Hepatocyte (in vitro differentiated cells): Measurements from ENCODE around the gene PRSS16. TPM values are rescaled to one million over a fixed set of nuclear protein-coding genes. Genes with fewer than 3 reads are reported as not detected.

ENCODE experiments used
- DNase-seq: peaks from one replicate; pipeline ENCODE4 v3.0.0-alpha.2; 2016; ENCODE audit warnings: low spot score
- H2AFZ ChIP-seq: fragments of 200-600 bp; sonication (generic); 2 replicates; pipeline ENCODE4 v1.6.0; 2016; ENCODE audit warnings: antibody characterized with exemption, mild to moderate bottlenecking
- H3K27ac ChIP-seq: fragments of 200-600 bp; sonication (generic); 2 replicates; pipeline ENCODE4 v1.5.1; 2016; ENCODE audit warnings: mild to moderate bottlenecking
- H3K27me3 ChIP-seq: fragments of 200-600 bp; sonication (generic); 2 replicates; pipeline ENCODE4 v1.6.1; 2016
- H3K36me3 ChIP-seq: fragments of 200-600 bp; sonication (generic); replicated peaks from 2 replicates; pipeline ENCODE4 v1.5.1; 2016; ENCODE audit warnings: low read depth; ENCODE audit not compliant: insufficient read depth
- H3K4me1 ChIP-seq: fragments of 200-600 bp; sonication (generic); 2 replicates; pipeline ENCODE4 v1.5.1; 2016; ENCODE audit warnings: mild to moderate bottlenecking, moderate library complexity; ENCODE audit not compliant: insufficient read depth
- H3K4me2 ChIP-seq: fragments of 200-600 bp; sonication (generic); 2 replicates; pipeline ENCODE4 v1.6.0; 2016
- H3K4me3 ChIP-seq: fragments of 200-600 bp; sonication (generic); 2 replicates; pipeline ENCODE4 v1.5.1; 2016; ENCODE audit warnings: mild to moderate bottlenecking
- H3K79me2 ChIP-seq: fragments of 200-600 bp; sonication (generic); 2 replicates; pipeline ENCODE4 v1.6.0; 2017; ENCODE audit warnings: mild to moderate bottlenecking
- H3K9me2 ChIP-seq: fragments of 200-600 bp; sonication (generic); replicated peaks from 2 replicates; pipeline ENCODE4 v1.6.0; 2017; ENCODE audit warnings: mild to moderate bottlenecking; ENCODE audit not compliant: insufficient read depth
- H3K9me3 ChIP-seq: fragments of 200-600 bp; sonication (generic); 2 replicates; pipeline ENCODE4 v1.5.1; 2016; ENCODE audit warnings: low read depth, mild to moderate bottlenecking
- H4K20me1 ChIP-seq: fragments of 200-600 bp; sonication (generic); 2 replicates; pipeline ENCODE4 v1.6.0; 2016; ENCODE audit warnings: mild to moderate bottlenecking; ENCODE audit not compliant: insufficient read depth, poor library complexity, severe bottlenecking
- CTCF ChIP-seq: fragments of 200-600 bp; sonication (generic); IDR thresholded peaks from 2 replicates; pipeline ENCODE4 v1.5.1; 2016; ENCODE audit warnings: antibody characterized with exemption, mild to moderate bottlenecking; ENCODE audit not compliant: poor library complexity
- EZH2 ChIP-seq: fragments of 200-600 bp; sonication (generic); IDR thresholded peaks from 2 replicates; pipeline ENCODE4 v1.6.1; 2016; ENCODE audit warnings: antibody characterized with exemption, mild to moderate bottlenecking, borderline replicate concordance
- EZH2phosphoT487 ChIP-seq: fragments of 200-600 bp; sonication (generic); IDR thresholded peaks from one replicate; pipeline ENCODE4 v1.6.1; 2018; ENCODE audit warnings: antibody characterized with exemption, mild to moderate bottlenecking, low read depth, moderate library complexity; ENCODE audit not compliant: unreplicated experiment, severe bottlenecking
- WGBS: methylation state at CpG from one replicate; pipeline ENCODE4 v1.1.6; 2016; ENCODE audit warnings: low lambda C conversion rate; ENCODE audit errors: missing lambda C conversion rate; 5-methylcytosine and 5-hydroxymethylcytosine counted together
- polyA plus RNA-seq: library from polyadenylated mRNA; unstranded; fragments of >200 nt; fragmentation: Nextera tagmentation; extraction: Ambion mirVana; gene quantifications from 2 replicates; pipeline ENCODE4 v1.2.1, GENCODE V29; 2016
- total RNA-seq: library from RNA; depleted of rRNA; stranded (reverse); fragments of >200 nt; gene quantifications from 2 replicates; pipeline ENCODE4 v1.2.3, GENCODE V29; 2014

Gene PRSS16
- total and polyA plus RNA-seq, 2 experiments from 2014 or later, result 9.9 to 11.7 TPM

- Histone ChIP-seq H3K79me2 (no peaks in the 10 kb centered on the region), H2AFZ (no peak overlapping the region), H3K9me3 (no peaks in the 10 kb centered on the region), H4K20me1 (no peaks in the 10 kb centered on the region), H3K4me3 (no peak overlapping the region), H3K36me3 (no peaks in the 10 kb centered on the region), H3K27ac (no peak overlapping the region), H3K4me2 (peak overlapping the region; percentile 87), H3K4me1 (no peaks in the 10 kb centered on the region), H3K27me3 (peaks cover 31% of the 10 kb centered on the region), H3K9me2 (no peaks in the 10 kb centered on the region)
- no peak for DNase-seq
- 20% methylated on average over 7 of the region's 7 CpGs for WGBS
- TF ChIP-seq EZH2phosphoT487 (no peak), EZH2 (no peak)
Observed at GRCh38 chr6:27297484-27297856, 50.0 kb downstream of the PRSS16 start.

GRCh38 chr6:27297857-27298730 lies 50.6 kb downstream of the PRSS16 start:
- H3K27ac ChIP-seq, result no peak overlapping the region
- H3K79me2 ChIP-seq, result no peaks in the 10 kb centered on the region
- H3K36me3 ChIP-seq, result no peaks in the 10 kb centered on the region
- peak; percentile 27 for DNase-seq
- H2AFZ ChIP-seq, result no peak overlapping the region
- TF ChIP-seq EZH2phosphoT487 (no peak), EZH2 (no peak), CTCF (no peak)
- no peaks in the 10 kb centered on the region for H3K9me3 ChIP-seq
- no peaks in the 10 kb centered on the region for H4K20me1 ChIP-seq
- peaks cover 31% of the 10 kb centered on the region for H3K27me3 ChIP-seq
- no peaks in the 10 kb centered on the region for H3K4me1 ChIP-seq
- peak overlapping the region; percentile 87 for H3K4me2 ChIP-seq
- no peak overlapping the region for H3K4me3 ChIP-seq
- H3K9me2 ChIP-seq, result no peaks in the 10 kb centered on the region
- 20% methylated on average over 22 of the region's 22 CpGs for WGBS

GRCh38 chr6:27303613-27304272 lies 56.2 kb downstream of the PRSS16 start:
- H3K36me3 ChIP-seq, result no peaks in the 10 kb centered on the region
- H4K20me1 ChIP-seq, result no peaks in the 10 kb centered on the region
- H3K9me3 ChIP-seq, result no peaks in the 10 kb centered on the region
- H2AFZ ChIP-seq, result no peak overlapping the region
- H3K27ac ChIP-seq, result no peak overlapping the region
- H3K4me3 ChIP-seq, result no peak overlapping the region
- DNase-seq, result no peak
- 67% methylated on average over 16 of the region's 16 CpGs for WGBS
- H3K4me2 ChIP-seq, result no peak overlapping the region
- no peaks in the 10 kb centered on the region for H3K4me1 ChIP-seq
- H3K9me2 ChIP-seq, result no peaks in the 10 kb centered on the region
- H3K27me3 ChIP-seq, result peaks cover 8% of the 10 kb centered on the region
- no peak for TF ChIP-seq CTCF
- no peak for TF ChIP-seq EZH2phosphoT487
- no peak for TF ChIP-seq EZH2
- H3K79me2 ChIP-seq, result no peaks in the 10 kb centered on the region

Other genes with a start within 250 kb of the PRSS16 start
- 0.04 TPM in 1 of 2 replicates, not detected in the other for gene POM121L2, start 64.6 kb downstream of the PRSS16 start, total RNA-seq
- gene POM121L2, start 64.6 kb downstream of the PRSS16 start, polyA plus RNA-seq, result not detected in 2 replicates
- gene ZNF391, start 141.1 kb downstream of the PRSS16 start, total RNA-seq, result 4.1 and 4.3 TPM in 2 replicates
- 5.4 and 6.9 TPM in 2 replicates for gene ZNF391, start 141.1 kb downstream of the PRSS16 start, polyA plus RNA-seq
- 10.7 and 12.3 TPM in 2 replicates for gene ZNF184, start 225.4 kb downstream of the PRSS16 start, total RNA-seq
- gene ZNF184, start 225.4 kb downstream of the PRSS16 start, polyA plus RNA-seq, result 5.1 and 5.3 TPM in 2 replicates